Measurements from ENCODE around the gene PFDN5. TPM values are rescaled to one million over a fixed set of nuclear protein-coding genes. Genes with fewer than 3 reads are reported as not detected.
A peak's percentile ranks its signal among the peaks of the same experiment; 100 is the strongest.

The PFDN5 gene
- total RNA-seq (2014; rRNA removed; shearing (Covaris generic); ENCODE audit: low replicate concordance) = 387 and 492 TPM in 2 replicates

GRCh38 chr12:53295070-53295890 is at the start of gene PFDN5:
Gene PFDN5 (plus strand): TSS chr12:53295542. CDS start chr12:53295568, 26 bp downstream.
- H3K4me1 ChIP-seq (ENCODE audit: low read length) = peaks cover 35% of the 10 kb centered on the region
- peak within 1 kb of the TSS; percentile 82 for H3K4me2 ChIP-seq (ENCODE audit: low read depth, low read length, poor library complexity, severe bottlenecking)
- peak within 1 kb of the TSS; percentile 89 for H3K9ac ChIP-seq (ENCODE audit: low read length)
- peaks cover 31% of the 10 kb centered on the region for H3K79me2 ChIP-seq (ENCODE audit: low read length)
- DNase-seq = peak; percentile 93
- H3K36me3 ChIP-seq (ENCODE audit: insufficient read depth, low read length) = peaks cover 11% of the 10 kb centered on the region
- H2AFZ ChIP-seq (ENCODE audit: low read length) = peak within 1 kb of the TSS; percentile 60; the same call in 1 of the 2 replicates
- H3K9me2 ChIP-seq (replicated peaks; ENCODE audit: insufficient read depth, low read length) = no peaks in the 10 kb centered on the region
- H3K27ac ChIP-seq (ENCODE audit: low read length) = peak within 1 kb of the TSS; percentile 19; the same call in 1 of the 2 replicates
- H4K20me1 ChIP-seq (ENCODE audit: insufficient read depth, low read depth, low read length) = no peaks in the 10 kb centered on the region
- no peaks in the 10 kb centered on the region for H3K9me3 ChIP-seq (ENCODE audit: low read length)
- H3K27me3 ChIP-seq (ENCODE audit: low read length) = no peaks in the 10 kb centered on the region
- H3K4me3 ChIP-seq (ENCODE audit: low read length) = peak within 1 kb of the TSS; percentile 89

- Histone ChIP-seq H3K36me3 (ENCODE audit: insufficient read depth, low read length) (peaks cover 6% of the 10 kb centered on the region), H3K9me3 (ENCODE audit: low read length) (no peaks in the 10 kb centered on the region), H3K4me3 (ENCODE audit: low read length) (peak overlapping the region; percentile 99), H3K79me2 (ENCODE audit: low read length) (peaks cover 20% of the 10 kb centered on the region), H3K4me1 (ENCODE audit: low read length) (peaks cover 39% of the 10 kb centered on the region), H3K27me3 (ENCODE audit: low read length) (no peaks in the 10 kb centered on the region), H3K9me2 (replicated peaks; ENCODE audit: insufficient read depth, low read length) (no peaks in the 10 kb centered on the region), H3K27ac (ENCODE audit: low read length) (peak overlapping the region; percentile 61; the same call in 1 of the 2 replicates), H2AFZ (ENCODE audit: low read length) (peak overlapping the region; percentile 96; the same call in 1 of the 2 replicates), H3K9ac (ENCODE audit: low read length) (peak overlapping the region; percentile 97), H4K20me1 (ENCODE audit: insufficient read depth, low read depth, low read length) (no peaks in the 10 kb centered on the region), H3K4me2 (ENCODE audit: low read depth, low read length, poor library complexity, severe bottlenecking) (peak overlapping the region; percentile 98)
- DNase-seq = peak; percentile 90
These were observed 43.6 kb upstream of the PFDN5 start for GRCh38 chr12:53251477-53252348.

- Histone ChIP-seq H3K4me3 (ENCODE audit: low read length) (peak overlapping the region; percentile 99), H3K4me2 (ENCODE audit: low read depth, low read length, poor library complexity, severe bottlenecking) (peak overlapping the region; percentile 98), H3K27ac (ENCODE audit: low read length) (peak overlapping the region; percentile 61; the same call in 1 of the 2 replicates), H3K9me3 (ENCODE audit: low read length) (no peaks in the 10 kb centered on the region), H3K36me3 (ENCODE audit: insufficient read depth, low read length) (peaks cover 6% of the 10 kb centered on the region), H2AFZ (ENCODE audit: low read length) (peak overlapping the region; percentile 80; the same call in 1 of the 2 replicates), H4K20me1 (ENCODE audit: insufficient read depth, low read depth, low read length) (no peaks in the 10 kb centered on the region), H3K4me1 (ENCODE audit: low read length) (peaks cover 39% of the 10 kb centered on the region), H3K27me3 (ENCODE audit: low read length) (no peaks in the 10 kb centered on the region), H3K9ac (ENCODE audit: low read length) (peak overlapping the region; percentile 97), H3K9me2 (replicated peaks; ENCODE audit: insufficient read depth, low read length) (no peaks in the 10 kb centered on the region), H3K79me2 (ENCODE audit: low read length) (peaks cover 20% of the 10 kb centered on the region)
- DNase-seq = peak; percentile 57
These were observed 42.9 kb upstream of the PFDN5 start for GRCh38 chr12:53252349-53252916.

GRCh38 chr12:53253298-53253697 is 42.0 kb upstream of the PFDN5 start:
- Histone ChIP-seq H3K4me1 (ENCODE audit: low read length) (peaks cover 41% of the 10 kb centered on the region), H3K27ac (ENCODE audit: low read length) (no peak overlapping the region), H4K20me1 (ENCODE audit: insufficient read depth, low read depth, low read length) (no peaks in the 10 kb centered on the region), H3K79me2 (ENCODE audit: low read length) (peaks cover 20% of the 10 kb centered on the region), H3K9ac (ENCODE audit: low read length) (peak overlapping the region; percentile 97), H2AFZ (ENCODE audit: low read length) (no peak overlapping the region), H3K9me2 (replicated peaks; ENCODE audit: insufficient read depth, low read length) (no peaks in the 10 kb centered on the region), H3K4me3 (ENCODE audit: low read length) (peak overlapping the region; percentile 99), H3K9me3 (ENCODE audit: low read length) (no peaks in the 10 kb centered on the region), H3K4me2 (ENCODE audit: low read depth, low read length, poor library complexity, severe bottlenecking) (peak overlapping the region; percentile 98), H3K27me3 (ENCODE audit: low read length) (no peaks in the 10 kb centered on the region), H3K36me3 (ENCODE audit: insufficient read depth, low read length) (peaks cover 6% of the 10 kb centered on the region)
- DNase-seq = no peak

GRCh38 chr12:53254816-53255545 is 40.4 kb upstream of the PFDN5 start:
- Histone ChIP-seq H3K4me2 (ENCODE audit: low read depth, low read length, poor library complexity, severe bottlenecking) (peak overlapping the region; percentile 38), H3K36me3 (ENCODE audit: insufficient read depth, low read length) (peaks cover 6% of the 10 kb centered on the region), H3K9ac (ENCODE audit: low read length) (peak overlapping the region; percentile 9; the same call in 1 of the 2 replicates), H3K27ac (ENCODE audit: low read length) (peak overlapping the region; percentile 63), H3K27me3 (ENCODE audit: low read length) (no peaks in the 10 kb centered on the region), H4K20me1 (ENCODE audit: insufficient read depth, low read depth, low read length) (no peaks in the 10 kb centered on the region), H2AFZ (ENCODE audit: low read length) (no peak overlapping the region), H3K79me2 (ENCODE audit: low read length) (peaks cover 20% of the 10 kb centered on the region), H3K9me2 (replicated peaks; ENCODE audit: insufficient read depth, low read length) (no peaks in the 10 kb centered on the region), H3K9me3 (ENCODE audit: low read length) (no peaks in the 10 kb centered on the region), H3K4me3 (ENCODE audit: low read length) (no peak overlapping the region), H3K4me1 (ENCODE audit: low read length) (peaks cover 41% of the 10 kb centered on the region)
- no peak for DNase-seq

GRCh38 chr12:53255996-53256395 is 39.3 kb upstream of the PFDN5 start:
- H4K20me1 ChIP-seq (ENCODE audit: insufficient read depth, low read depth, low read length) = no peaks in the 10 kb centered on the region
- DNase-seq = peak; percentile 82
- no peak overlapping the region for H3K4me3 ChIP-seq (ENCODE audit: low read length)
- H3K27ac ChIP-seq (ENCODE audit: low read length) = peak overlapping the region; percentile 63
- no peaks in the 10 kb centered on the region for H3K9me2 ChIP-seq (replicated peaks; ENCODE audit: insufficient read depth, low read length)
- H3K4me2 ChIP-seq (ENCODE audit: low read depth, low read length, poor library complexity, severe bottlenecking) = peak overlapping the region; percentile 38
- no peak overlapping the region for H2AFZ ChIP-seq (ENCODE audit: low read length)
- H3K4me1 ChIP-seq (ENCODE audit: low read length) = peaks cover 40% of the 10 kb centered on the region
- no peaks in the 10 kb centered on the region for H3K9me3 ChIP-seq (ENCODE audit: low read length)
- H3K27me3 ChIP-seq (ENCODE audit: low read length) = no peaks in the 10 kb centered on the region
- peaks cover 20% of the 10 kb centered on the region for H3K79me2 ChIP-seq (ENCODE audit: low read length)
- peak overlapping the region; percentile 23; the same call in 1 of the 2 replicates for H3K9ac ChIP-seq (ENCODE audit: low read length)
- H3K36me3 ChIP-seq (ENCODE audit: insufficient read depth, low read length) = peaks cover 6% of the 10 kb centered on the region

Measured in Karpas-422 (cell line).